OCI-LY7 (cell line): Measurements from ENCODE around the gene ISLR2.

Experiments used
- CTCF ChIP-seq: fragments of 200-600 bp; sonication (generic); conservative IDR thresholded peaks from 2 replicates; pipeline ENCODE4 v1.5.1; 2014; ENCODE audit warnings: mild to moderate bottlenecking, antibody characterized with exemption, low read length, moderate library complexity, mixed read lengths
- EZH2phosphoT487 ChIP-seq: fragments of 200-600 bp; sonication (generic); IDR thresholded peaks from 2 replicates; pipeline ENCODE4 v1.6.1; 2018; ENCODE audit warnings: low read depth, borderline replicate concordance, mild to moderate bottlenecking, mixed run types, antibody characterized with exemption, low read length, moderate library complexity, mixed read lengths

GRCh38 chr15:74137537-74137894 is 7.1 kb downstream of the ISLR2 start:
- no peak for TF ChIP-seq CTCF
- no peak for TF ChIP-seq EZH2phosphoT487
